Spleen (tissue), 7 donors: ENCODE results near the gene METTL4.

Experiments
- POLR2A ChIP-seq, 3 donors: fragments of 450-650 bp; IDR thresholded peaks; one replicate each; pipeline ENCODE4 v1.5.1; 2017; ENCODE audit warnings: antibody characterized with exemption in 3 of 3, mild to moderate bottlenecking in 1 of 3
- TF ChIP-seq, protein P1 (sequence below), 11 experiments: fragments of 200-600 bp in 7 of 11; fragments of 450-650 bp in 4 of 11; sonication (generic) in 4 of 11; IDR thresholded peaks in 8 of 11; conservative IDR thresholded peaks in 3 of 11; 1 replicate in 7 of 11; 2 replicates in 4 of 11; pipeline versions ENCODE4 v1.4.0 to v1.8.0; 2016 to 2021; ENCODE audit warnings: antibody characterized with exemption in 11 of 11, inconsistent platforms in 4 of 11, mild to moderate bottlenecking in 1 of 11
- donor health status: DM: no; HTN: no; CAD: no; lungs with moderate emphysema.
- donor health status: DM: no; HTN: no; CAD: no.
- donor health status: DM: no; HTN: no; CAD: no.

DNA sequence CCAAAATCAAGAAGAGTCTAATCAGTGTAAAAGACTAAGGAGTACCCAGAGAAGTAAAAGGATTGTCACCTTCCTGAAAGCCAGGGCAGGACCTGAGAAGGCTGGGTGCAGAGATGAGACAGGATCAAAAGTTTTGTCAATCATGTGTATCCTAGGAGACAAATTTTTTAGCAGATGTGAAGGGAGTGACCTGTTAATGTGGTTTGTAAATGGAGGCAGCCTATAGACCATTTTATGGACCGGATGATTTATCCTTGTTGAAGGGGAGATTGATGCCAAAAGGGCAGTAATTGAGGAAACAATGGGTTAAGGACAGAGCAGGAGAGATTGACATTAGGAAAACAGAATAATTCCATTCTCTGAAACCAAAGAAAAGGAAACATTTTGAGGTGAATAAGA is 865 bp upstream of the METTL4 start:
- no peak for TF ChIP-seq POLR2A (IDR thresholded peaks at IDR 0.05)
- TF ChIP-seq, protein P1, sequence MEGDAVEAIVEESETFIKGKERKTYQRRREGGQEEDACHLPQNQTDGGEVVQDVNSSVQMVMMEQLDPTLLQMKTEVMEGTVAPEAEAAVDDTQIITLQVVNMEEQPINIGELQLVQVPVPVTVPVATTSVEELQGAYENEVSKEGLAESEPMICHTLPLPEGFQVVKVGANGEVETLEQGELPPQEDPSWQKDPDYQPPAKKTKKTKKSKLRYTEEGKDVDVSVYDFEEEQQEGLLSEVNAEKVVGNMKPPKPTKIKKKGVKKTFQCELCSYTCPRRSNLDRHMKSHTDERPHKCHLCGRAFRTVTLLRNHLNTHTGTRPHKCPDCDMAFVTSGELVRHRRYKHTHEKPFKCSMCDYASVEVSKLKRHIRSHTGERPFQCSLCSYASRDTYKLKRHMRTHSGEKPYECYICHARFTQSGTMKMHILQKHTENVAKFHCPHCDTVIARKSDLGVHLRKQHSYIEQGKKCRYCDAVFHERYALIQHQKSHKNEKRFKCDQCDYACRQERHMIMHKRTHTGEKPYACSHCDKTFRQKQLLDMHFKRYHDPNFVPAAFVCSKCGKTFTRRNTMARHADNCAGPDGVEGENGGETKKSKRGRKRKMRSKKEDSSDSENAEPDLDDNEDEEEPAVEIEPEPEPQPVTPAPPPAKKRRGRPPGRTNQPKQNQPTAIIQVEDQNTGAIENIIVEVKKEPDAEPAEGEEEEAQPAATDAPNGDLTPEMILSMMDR (IDR thresholded peaks at IDR 0.05 in 8 of 11, conservative IDR thresholded peaks at IDR 0.05 in 3 of 11), result no peak
